ENCODE data around the gene SMKR1.
"Not testable (repeated sequence)": the region's sequence is repeated elsewhere in the genome, so short reads cannot be mapped to it uniquely, and the experiment has no call there.

SMKR1 gene

GRCh38 chr7:129525225-129525862 is 23.0 kb downstream of the SMKR1 start:
- no peak for DNase-seq (ENCODE audit: low read depth in 3 of 3)

GRCh38 chr7:129529643-129530042 is 27.3 kb downstream of the SMKR1 start:
- no peak for DNase-seq (ENCODE audit: low read depth in 3 of 3)

- no peak for DNase-seq (ENCODE audit: low read depth in 3 of 3)
Measured at GRCh38 chr7:129530795-129531391, 28.6 kb downstream of the SMKR1 start.

- no peak for DNase-seq (ENCODE audit: low read depth in 3 of 3)
Measured at GRCh38 chr7:129531721-129532120, 29.4 kb downstream of the SMKR1 start.

- DNase-seq (ENCODE audit: low read depth in 3 of 3): no peak
Measured at GRCh38 chr7:129532375-129532774, 30.0 kb downstream of the SMKR1 start.

- not testable (repeated sequence) for DNase-seq (ENCODE audit: low read depth in 3 of 3)
Measured at GRCh38 chr7:129534558-129535274, 32.4 kb downstream of the SMKR1 start.

- DNase-seq (ENCODE audit: low read depth in 3 of 3): no peak
Measured at GRCh38 chr7:129535896-129536295, 33.6 kb downstream of the SMKR1 start.

- DNase-seq (ENCODE audit: low read depth in 3 of 3): no peak
Measured at GRCh38 chr7:129536323-129536722, 34.0 kb downstream of the SMKR1 start.

GRCh38 chr7:129538790-129539189 is 36.5 kb downstream of the SMKR1 start:
- no peak for DNase-seq (ENCODE audit: low read depth in 3 of 3)

- DNase-seq (ENCODE audit: low read depth in 3 of 3): no peak
Measured at GRCh38 chr7:129540340-129540739, 38.0 kb downstream of the SMKR1 start.

GRCh38 chr7:129544700-129545099 is 42.4 kb downstream of the SMKR1 start:
- DNase-seq (ENCODE audit: low read depth in 3 of 3): no peak

- no peak for DNase-seq (ENCODE audit: low read depth in 3 of 3)
Measured at GRCh38 chr7:129550693-129551360, 48.5 kb downstream of the SMKR1 start.

- no peak for DNase-seq (ENCODE audit: low read depth in 3 of 3)
Measured at GRCh38 chr7:129553899-129554461, 51.6 kb downstream of the SMKR1 start.

- DNase-seq (ENCODE audit: low read depth in 3 of 3): no peak
Measured at GRCh38 chr7:129556607-129557133, 54.3 kb downstream of the SMKR1 start.

- DNase-seq (ENCODE audit: low read depth in 3 of 3): no peak
Measured at GRCh38 chr7:129557686-129558481, 55.6 kb downstream of the SMKR1 start.

GRCh38 chr7:129559564-129559963 is 57.2 kb downstream of the SMKR1 start:
- DNase-seq (ENCODE audit: low read depth in 3 of 3): no peak

GRCh38 chr7:129560831-129561230 is 58.5 kb downstream of the SMKR1 start:
- DNase-seq (ENCODE audit: low read depth in 3 of 3): no peak

- DNase-seq (ENCODE audit: low read depth in 3 of 3): no peak
Measured at GRCh38 chr7:129561677-129562359, 59.5 kb downstream of the SMKR1 start.

Measured in stimulated activated CD4-positive, alpha-beta T cell treated with anti-CD3 and anti-CD28 coated beads, TNF-alpha, amount 100 ng/mL, for 4 hours (primary cell).